Activated naive CD8-positive, alpha-beta T cell (primary cell): Measurements from ENCODE around the gene MAPK8IP3.
"Not testable (repeated sequence)": the region's sequence is repeated elsewhere in the genome, so short reads cannot be mapped to it uniquely, and the experiment has no call there.

Experiments
- H3K27ac Mint-ChIP-seq: one replicate; pipeline ENCODE4 v1.8.0; 2021; ENCODE audit warnings: mixed read lengths
- H3K27me3 Mint-ChIP-seq: one replicate; pipeline ENCODE4 v1.8.0; 2021; ENCODE audit warnings: mixed read lengths
- H3K36me3 Mint-ChIP-seq: one replicate; pipeline ENCODE4 v1.8.0; 2021; ENCODE audit warnings: mixed read lengths
- H3K4me1 Mint-ChIP-seq: one replicate; pipeline ENCODE4 v1.8.0; 2021; ENCODE audit warnings: low read depth, mixed read lengths
- H3K4me3 Mint-ChIP-seq: one replicate; pipeline ENCODE4 v1.8.0; 2021; ENCODE audit warnings: mild to moderate bottlenecking, mixed read lengths
- H3K9me3 Mint-ChIP-seq: one replicate; pipeline ENCODE4 v1.8.0; 2021; ENCODE audit warnings: low read depth, mixed read lengths

The MAPK8IP3 gene

GRCh38 chr16:1713331-1713730 lies 7.3 kb downstream of the MAPK8IP3 start:
- Mint-ChIP-seq H3K27ac (no peak overlapping the region), H3K9me3 (no peaks in the 10 kb centered on the region), H3K4me3 (no peak overlapping the region), H3K36me3 (no peaks in the 10 kb centered on the region), H3K4me1 (peaks cover 28% of the 10 kb centered on the region), H3K27me3 (no peaks in the 10 kb centered on the region)

- no peaks in the 10 kb centered on the region for H3K27me3 Mint-ChIP-seq
- H3K27ac Mint-ChIP-seq: no peak overlapping the region
- no peaks in the 10 kb centered on the region for H3K9me3 Mint-ChIP-seq
- no peaks in the 10 kb centered on the region for H3K36me3 Mint-ChIP-seq
- H3K4me3 Mint-ChIP-seq: no peak overlapping the region
- peaks cover 25% of the 10 kb centered on the region for H3K4me1 Mint-ChIP-seq
Observed at GRCh38 chr16:1713933-1714332, 7.9 kb downstream of the MAPK8IP3 start.

DNA sequence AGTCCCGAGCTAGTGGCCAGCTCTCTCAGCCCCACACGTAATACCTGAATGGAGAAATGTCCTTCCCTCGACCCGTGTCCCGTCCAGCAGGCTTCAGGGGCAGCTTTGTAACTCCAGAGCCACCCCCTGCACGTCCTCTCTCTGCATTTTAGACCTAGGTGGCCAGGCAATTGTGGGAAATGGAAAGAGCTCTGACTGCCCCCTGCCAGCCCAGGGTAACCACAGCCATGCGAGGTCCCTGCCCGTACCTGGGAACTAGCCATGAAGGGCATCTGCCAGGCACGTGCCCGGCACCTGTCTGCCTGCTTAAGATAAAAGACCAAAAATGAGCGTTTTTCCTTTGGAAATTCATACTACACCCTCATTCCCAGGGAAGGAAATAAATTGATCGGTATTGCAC lies 9.2 kb downstream of the MAPK8IP3 start:
- no peaks in the 10 kb centered on the region for H3K27me3 Mint-ChIP-seq
- H3K4me3 Mint-ChIP-seq: no peak overlapping the region
- peaks cover 31% of the 10 kb centered on the region for H3K4me1 Mint-ChIP-seq
- no peak overlapping the region for H3K27ac Mint-ChIP-seq
- no peaks in the 10 kb centered on the region for H3K36me3 Mint-ChIP-seq
- no peaks in the 10 kb centered on the region for H3K9me3 Mint-ChIP-seq

DNA sequence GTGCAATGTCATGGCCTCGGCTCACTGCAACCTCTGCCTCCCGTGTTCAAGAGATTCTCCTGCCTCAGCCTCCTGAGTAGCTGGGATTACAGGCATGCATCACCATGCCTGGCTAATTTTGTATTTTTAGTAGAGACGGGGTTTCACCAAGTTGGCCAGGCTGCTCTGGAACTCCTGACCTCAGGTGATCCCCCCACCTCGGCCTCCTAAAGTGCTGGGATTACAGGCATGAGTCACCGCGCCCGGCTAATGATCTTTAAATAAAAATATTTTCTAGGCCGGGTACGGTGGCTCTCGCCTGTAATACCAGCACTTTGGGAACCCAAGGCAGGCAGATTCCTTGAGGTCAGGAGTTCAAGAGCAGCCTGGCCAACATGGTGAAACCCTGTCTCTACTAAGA lies 12.2 kb downstream of the MAPK8IP3 start:
- H3K36me3 Mint-ChIP-seq, H3K9me3 Mint-ChIP-seq, H3K27me3 Mint-ChIP-seq, H3K27ac Mint-ChIP-seq, H3K4me3 Mint-ChIP-seq: not testable (repeated sequence)
- peaks cover 36% of the 10 kb centered on the region for H3K4me1 Mint-ChIP-seq

DNA sequence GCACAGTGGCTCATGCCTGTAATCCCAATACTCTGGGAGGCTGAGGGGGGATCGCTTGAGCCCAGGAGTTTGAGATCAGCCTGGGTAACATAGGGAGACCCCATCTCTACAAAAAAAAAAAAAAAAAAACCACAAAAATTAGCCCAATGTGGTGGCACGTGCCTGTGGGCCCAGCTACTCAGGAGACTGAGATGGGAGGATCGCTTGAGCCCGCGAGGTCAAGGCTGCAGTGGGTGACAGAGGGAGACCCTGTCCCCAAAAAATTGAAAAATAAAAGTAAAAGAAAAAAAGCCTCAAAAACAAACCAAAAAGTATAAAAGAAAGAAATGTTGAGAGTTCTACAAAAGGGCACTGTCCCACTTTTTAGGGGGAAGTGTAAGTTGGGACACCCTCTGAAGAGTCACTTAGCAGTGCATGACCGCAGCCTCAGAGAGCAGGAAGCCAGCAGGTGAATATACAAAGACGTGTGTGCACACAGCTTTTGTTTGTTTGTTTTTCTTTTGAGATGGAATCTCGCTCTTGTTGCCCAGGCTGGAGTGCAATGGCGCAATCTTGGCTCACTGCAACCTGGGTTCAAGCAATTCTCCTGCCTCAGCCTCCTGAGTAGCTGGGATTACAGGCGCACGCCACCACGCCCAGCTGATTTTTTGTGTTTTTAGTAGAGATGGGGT lies 13.7 kb downstream of the MAPK8IP3 start:
- H3K36me3 Mint-ChIP-seq, H3K27me3 Mint-ChIP-seq, H3K9me3 Mint-ChIP-seq, H3K4me3 Mint-ChIP-seq: not testable (repeated sequence)
- Mint-ChIP-seq H3K27ac (peak overlapping the region; percentile 85), H3K4me1 (peaks cover 36% of the 10 kb centered on the region)

GRCh38 chr16:1721372-1721771 lies 15.4 kb downstream of the MAPK8IP3 start:
- Mint-ChIP-seq H3K27me3 (no peaks in the 10 kb centered on the region), H3K4me1 (peaks cover 34% of the 10 kb centered on the region), H3K9me3 (no peaks in the 10 kb centered on the region), H3K36me3 (no peaks in the 10 kb centered on the region), H3K4me3 (no peak overlapping the region), H3K27ac (no peak overlapping the region)

- no peak overlapping the region for H3K4me3 Mint-ChIP-seq
- peaks cover 6% of the 10 kb centered on the region for H3K36me3 Mint-ChIP-seq
- H3K27me3 Mint-ChIP-seq: no peaks in the 10 kb centered on the region
- H3K27ac Mint-ChIP-seq: peak overlapping the region; percentile 34
- H3K4me1 Mint-ChIP-seq: peaks cover 34% of the 10 kb centered on the region
- no peaks in the 10 kb centered on the region for H3K9me3 Mint-ChIP-seq
Observed at GRCh38 chr16:1723450-1724147, 17.6 kb downstream of the MAPK8IP3 start.

- Mint-ChIP-seq H3K9me3 (no peaks in the 10 kb centered on the region), H3K4me1 (peaks cover 25% of the 10 kb centered on the region), H3K27me3 (no peaks in the 10 kb centered on the region), H3K4me3 (no peak overlapping the region), H3K27ac (no peak overlapping the region), H3K36me3 (peaks cover 6% of the 10 kb centered on the region)
Observed at GRCh38 chr16:1724491-1724890, 18.5 kb downstream of the MAPK8IP3 start.

DNA sequence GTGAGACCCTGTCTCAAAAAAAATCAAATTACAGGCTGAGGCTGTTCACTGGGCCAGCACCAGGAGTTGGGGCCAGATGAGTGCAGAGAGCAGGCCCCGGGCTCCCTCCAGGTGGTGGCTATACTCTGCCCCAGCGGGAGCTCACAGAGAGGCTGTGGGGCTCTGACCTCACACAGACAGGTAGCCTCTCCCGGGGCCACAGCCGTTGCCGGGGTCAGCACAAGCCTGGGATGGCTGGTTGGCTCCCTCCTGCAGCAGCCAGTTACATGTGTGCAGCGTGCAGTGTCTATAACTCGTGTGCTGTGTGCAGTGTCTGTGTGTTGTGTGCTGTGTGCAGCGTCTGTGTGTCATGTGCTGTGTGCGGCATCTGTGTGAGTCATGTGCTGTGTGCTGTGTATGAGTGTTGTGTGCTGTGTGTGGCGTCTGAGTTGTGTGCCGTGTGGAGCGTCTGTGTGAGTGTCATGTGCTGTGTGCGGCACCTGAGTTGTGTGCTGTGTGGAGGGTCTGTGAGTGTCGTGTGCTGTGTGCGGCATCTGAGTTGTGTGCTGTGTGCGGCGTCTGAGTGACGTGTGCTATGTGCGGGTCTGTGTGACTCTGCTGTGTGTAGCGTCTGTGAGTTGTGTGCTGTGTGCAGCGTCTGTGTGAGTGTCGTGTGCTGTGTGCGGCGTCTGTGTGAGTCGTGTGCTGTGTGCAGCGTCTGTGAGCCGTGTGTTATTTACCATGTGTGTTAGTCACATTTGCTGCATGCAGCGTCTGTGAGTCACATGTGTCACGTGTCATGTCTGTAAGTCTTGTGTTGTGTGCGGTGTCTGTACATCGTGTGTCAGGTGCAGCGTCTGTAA lies 20.9 kb downstream of the MAPK8IP3 start:
- H3K27ac Mint-ChIP-seq: peak overlapping the region; percentile 58
- H3K9me3 Mint-ChIP-seq: no peaks in the 10 kb centered on the region
- no peak overlapping the region for H3K4me3 Mint-ChIP-seq
- no peaks in the 10 kb centered on the region for H3K27me3 Mint-ChIP-seq
- peaks cover 6% of the 10 kb centered on the region for H3K36me3 Mint-ChIP-seq
- H3K4me1 Mint-ChIP-seq: peaks cover 15% of the 10 kb centered on the region

GRCh38 chr16:1727651-1728624 lies 21.9 kb downstream of the MAPK8IP3 start:
- H3K36me3 Mint-ChIP-seq: peaks cover 6% of the 10 kb centered on the region
- H3K4me1 Mint-ChIP-seq: peaks cover 9% of the 10 kb centered on the region

GRCh38 chr16:1729026-1729425 lies 23.0 kb downstream of the MAPK8IP3 start:
- no peaks in the 10 kb centered on the region for H3K4me1 Mint-ChIP-seq
- no peak overlapping the region for H3K4me3 Mint-ChIP-seq
- no peaks in the 10 kb centered on the region for H3K27me3 Mint-ChIP-seq
- no peaks in the 10 kb centered on the region for H3K9me3 Mint-ChIP-seq
- H3K36me3 Mint-ChIP-seq: peaks cover 6% of the 10 kb centered on the region
- H3K27ac Mint-ChIP-seq: no peak overlapping the region

More at GRCh38 chr16:1727651-1728624, 21.9 kb downstream of the MAPK8IP3 start:
- Mint-ChIP-seq H3K27me3 (no peaks in the 10 kb centered on the region), H3K4me3 (no peak overlapping the region), H3K9me3 (no peaks in the 10 kb centered on the region), H3K27ac (no peak overlapping the region)

DNA sequence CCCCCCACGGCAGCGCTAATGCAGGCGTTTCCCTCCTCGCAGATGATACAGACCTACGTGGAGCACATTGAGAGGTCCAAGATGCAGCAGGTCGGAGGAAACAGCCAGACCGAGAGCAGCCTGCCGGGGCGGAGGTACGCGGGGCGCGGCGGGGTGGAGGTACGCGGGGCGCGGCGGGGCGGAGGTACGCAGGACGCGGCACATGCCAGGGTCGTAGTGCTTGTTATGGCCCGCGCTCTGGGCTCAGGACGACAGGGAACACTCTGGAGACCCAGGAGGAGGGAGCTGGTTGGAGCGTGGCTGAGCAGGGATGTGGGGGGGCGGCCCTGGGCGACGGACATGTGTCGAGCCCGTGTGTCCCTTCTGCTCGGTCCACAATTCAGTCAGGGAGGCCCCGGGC lies 23.4 kb downstream of the MAPK8IP3 start:
- H3K4me1 Mint-ChIP-seq: no peaks in the 10 kb centered on the region
- H3K27ac Mint-ChIP-seq: no peak overlapping the region
- no peak overlapping the region for H3K4me3 Mint-ChIP-seq
- H3K9me3 Mint-ChIP-seq: no peaks in the 10 kb centered on the region
- H3K27me3 Mint-ChIP-seq: no peaks in the 10 kb centered on the region
- H3K36me3 Mint-ChIP-seq: peaks cover 6% of the 10 kb centered on the region

GRCh38 chr16:1731073-1731472 lies 25.1 kb downstream of the MAPK8IP3 start:
- H3K27me3 Mint-ChIP-seq: no peaks in the 10 kb centered on the region
- H3K9me3 Mint-ChIP-seq: no peaks in the 10 kb centered on the region
- H3K4me3 Mint-ChIP-seq: no peak overlapping the region
- H3K36me3 Mint-ChIP-seq: peaks cover 6% of the 10 kb centered on the region
- H3K27ac Mint-ChIP-seq: no peak overlapping the region
- no peaks in the 10 kb centered on the region for H3K4me1 Mint-ChIP-seq

- Mint-ChIP-seq H3K36me3 (peaks cover 6% of the 10 kb centered on the region), H3K9me3 (no peaks in the 10 kb centered on the region), H3K4me1 (no peaks in the 10 kb centered on the region), H3K27me3 (no peaks in the 10 kb centered on the region), H3K4me3 (no peak overlapping the region), H3K27ac (no peak overlapping the region)
Observed at GRCh38 chr16:1731603-1732002, 25.6 kb downstream of the MAPK8IP3 start.
